Measurements from ENCODE around the gene FBN3.

The FBN3 gene

GRCh38 chr19:8089664-8090601, 59.5 kb downstream of the FBN3 start:
- no peak for DNase-seq (ENCODE audit: low spot score)

- no peak for DNase-seq (ENCODE audit: low spot score)
Measured at GRCh38 chr19:8088752-8089663, 60.4 kb downstream of the FBN3 start.

GRCh38 chr19:8087876-8088275, 61.5 kb downstream of the FBN3 start:
- DNase-seq (ENCODE audit: low spot score): no peak

GRCh38 chr19:8086849-8087248, 62.5 kb downstream of the FBN3 start:
- no peak for DNase-seq (ENCODE audit: low spot score)

GRCh38 chr19:8085598-8086408, 63.6 kb downstream of the FBN3 start:
- no peak for DNase-seq (ENCODE audit: low spot score)

GRCh38 chr19:8084152-8084551, 65.2 kb downstream of the FBN3 start:
- DNase-seq (ENCODE audit: low spot score): no peak

GRCh38 chr19:8083141-8083540, 66.3 kb downstream of the FBN3 start:
- no peak for DNase-seq (ENCODE audit: low spot score)

GRCh38 chr19:8081569-8082550, 67.5 kb downstream of the FBN3 start:
- no peak for DNase-seq (ENCODE audit: low spot score)

GRCh38 chr19:8080832-8081231, 68.6 kb downstream of the FBN3 start:
- no peak for DNase-seq (ENCODE audit: low spot score)

- no peak for DNase-seq (ENCODE audit: low spot score)
Measured at GRCh38 chr19:8079988-8080387, 69.4 kb downstream of the FBN3 start.

GRCh38 chr19:8075158-8076074, 74.0 kb downstream of the FBN3 start:
- DNase-seq (ENCODE audit: low spot score): no peak

- DNase-seq (ENCODE audit: low spot score): no peak
Measured at GRCh38 chr19:8074501-8074900, 74.9 kb downstream of the FBN3 start.

GRCh38 chr19:8071912-8072311, 77.5 kb downstream of the FBN3 start:
- no peak for DNase-seq (ENCODE audit: low spot score)

GRCh38 chr19:8069096-8069973, 80.1 kb downstream of the FBN3 start:
- DNase-seq (ENCODE audit: low spot score): no peak

GRCh38 chr19:8065875-8066261, 83.5 kb downstream of the FBN3 start:
- no peak for DNase-seq (ENCODE audit: low spot score)

GRCh38 chr19:8064911-8065874, 84.2 kb downstream of the FBN3 start:
- DNase-seq (ENCODE audit: low spot score): no peak

- no peak for DNase-seq (ENCODE audit: low spot score)
Measured at GRCh38 chr19:8057545-8058270, 91.7 kb downstream of the FBN3 start.
